GM10847 (cell line): Measurements from ENCODE around the gene PHF1.

Experiments
- POLR2A ChIP-seq: IDR thresholded peaks from 2 replicates; pipeline ENCODE4 v1.6.1; 2011; ENCODE audit not compliant: insufficient read length; ENCODE audit errors: extremely low read depth

The PHF1 gene

DNA sequence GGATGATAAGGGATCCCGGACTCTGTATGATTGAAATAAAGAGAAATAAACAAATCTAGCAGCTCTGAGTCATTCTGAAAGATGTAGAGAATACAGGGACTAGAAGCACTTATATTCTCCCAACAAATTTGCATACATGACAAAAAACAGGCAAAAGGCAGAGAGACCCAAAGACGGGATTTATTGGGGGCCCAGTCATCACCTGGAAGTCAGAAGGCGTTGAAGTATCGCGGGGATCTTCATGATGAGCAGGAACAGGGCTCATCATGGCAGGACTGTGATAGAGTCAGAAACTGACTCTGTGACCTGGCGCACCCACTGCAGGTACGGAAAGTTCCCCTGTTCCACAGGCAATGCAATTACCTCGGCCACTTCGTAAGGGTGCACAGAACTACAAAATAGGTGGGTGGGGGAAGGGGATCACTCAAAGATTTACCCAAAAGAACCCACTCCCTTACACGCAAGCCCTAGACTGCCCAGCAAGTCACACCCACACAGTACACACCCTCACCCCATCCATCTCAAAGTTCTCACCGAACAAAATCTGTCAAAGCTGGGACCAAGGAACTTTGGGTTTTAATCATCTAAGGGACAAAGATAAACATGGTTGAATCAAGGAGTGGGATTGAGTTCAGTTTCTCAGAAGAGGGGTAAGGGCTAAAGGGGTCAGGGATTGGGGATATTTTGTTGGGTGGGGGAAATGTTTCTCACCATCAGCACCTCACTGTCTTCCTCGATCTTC, 5.7 kb downstream of the PHF1 start:
- no peak for TF ChIP-seq POLR2A

DNA sequence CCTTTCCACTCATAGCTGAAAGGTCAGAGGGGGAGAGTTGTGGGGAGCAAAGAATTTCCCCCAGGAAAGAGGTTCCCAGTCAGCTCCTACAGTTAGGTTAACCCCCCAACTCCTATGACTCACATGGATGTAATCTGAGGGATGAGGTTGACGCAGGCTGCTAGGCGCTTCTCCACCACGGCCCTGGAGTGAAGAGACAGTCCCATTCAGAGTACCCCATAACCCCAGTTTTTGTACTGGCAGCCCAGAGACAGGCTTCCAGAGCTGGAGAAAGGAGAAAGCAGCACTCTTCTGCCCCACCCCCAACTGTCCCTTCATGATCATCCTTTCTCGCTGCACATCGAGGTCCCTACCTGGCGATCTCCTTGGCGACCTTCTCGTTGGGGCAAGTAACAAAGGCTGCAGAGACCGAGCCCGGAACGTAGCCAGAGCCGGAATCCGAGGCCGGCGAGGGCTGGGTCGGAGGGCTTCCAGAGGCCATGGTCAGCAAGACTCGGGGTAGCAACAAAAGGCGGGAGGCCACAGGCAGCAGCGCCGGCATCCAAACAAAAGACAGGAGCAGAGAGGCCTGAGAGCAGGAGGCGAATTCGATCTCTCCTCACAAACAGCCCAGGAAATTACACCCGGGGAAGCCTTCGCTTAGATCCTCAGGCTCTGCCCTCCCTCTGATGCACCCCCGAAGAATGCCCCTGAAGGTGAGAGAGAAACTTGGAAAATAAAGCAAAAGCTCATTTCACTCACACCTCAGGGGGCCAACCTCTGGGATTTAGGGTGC, 6.5 kb downstream of the PHF1 start:
- TF ChIP-seq POLR2A: no peak

DNA sequence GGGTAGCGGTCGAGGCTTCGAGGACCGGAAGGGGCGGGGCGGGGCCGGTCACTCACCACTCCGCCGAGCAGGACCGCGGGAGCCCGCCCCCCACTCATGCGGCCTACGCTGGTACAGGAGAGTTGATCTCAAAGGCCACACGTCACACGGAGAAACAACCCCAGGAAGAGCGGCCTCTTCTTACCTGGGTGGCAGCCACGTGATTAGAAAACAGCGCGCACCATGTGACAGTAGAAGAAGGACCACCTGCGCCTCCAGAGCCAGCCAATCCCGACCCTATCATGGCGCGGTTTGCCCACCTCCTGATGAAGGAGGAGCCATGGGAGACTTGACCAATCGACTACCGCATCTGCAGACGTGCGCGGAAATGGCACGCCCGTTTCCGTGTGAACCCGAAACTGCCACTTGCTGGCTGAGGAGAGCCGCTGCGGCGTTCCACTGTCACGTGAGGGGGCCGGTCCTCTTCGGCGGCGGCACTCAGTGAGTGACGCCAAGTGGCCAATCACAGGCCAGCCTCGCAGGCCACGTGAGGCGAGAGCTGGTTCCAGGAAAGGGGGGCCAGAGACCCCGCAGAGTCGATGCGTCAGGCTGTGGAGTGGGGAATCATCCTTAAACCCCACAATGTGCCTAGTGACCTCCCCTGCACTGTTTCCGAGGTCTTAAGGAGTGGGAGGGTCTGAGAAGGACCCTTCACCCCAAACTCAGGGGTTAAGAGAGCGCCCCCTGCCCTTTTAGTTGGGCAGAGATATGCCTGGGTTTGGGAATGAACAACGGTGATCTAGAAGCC, 7.3 kb downstream of the PHF1 start, which contains the start of gene CUTA:
CUTA (minus strand) TSS at position 205 of the 787 bp plus-strand sequence; CDS start at position 98, 107 bp downstream.
- TF ChIP-seq POLR2A: peak; percentile 52

DNA sequence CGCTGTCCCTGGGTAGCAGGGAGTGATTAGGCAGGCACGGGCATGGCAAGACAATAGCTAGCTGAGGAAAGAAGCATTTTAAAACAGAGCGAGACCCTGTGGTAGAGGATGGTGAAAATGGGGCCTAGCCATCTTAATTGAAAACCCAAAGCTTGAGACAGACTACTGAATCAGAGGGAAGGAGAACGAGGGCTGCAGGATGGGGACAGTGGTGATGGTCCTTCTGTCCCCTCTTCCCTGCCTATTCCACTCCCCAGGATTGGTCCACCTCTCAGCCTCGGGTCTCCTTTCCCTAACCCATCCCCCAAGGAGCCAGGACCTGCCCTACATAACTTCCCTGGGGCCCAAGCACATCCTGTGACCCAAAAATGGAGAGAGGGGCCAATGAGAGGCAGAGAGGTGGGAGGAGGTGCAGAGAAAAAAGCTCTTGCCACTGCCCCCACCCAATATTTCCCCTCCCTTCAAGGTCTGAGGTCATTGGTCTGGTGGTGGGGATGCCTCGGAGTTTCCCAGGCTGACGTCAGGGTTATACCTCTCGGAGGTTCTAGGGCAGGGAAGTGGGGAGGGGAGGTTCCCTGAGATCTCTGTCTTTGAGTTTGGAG, 8.0 kb downstream of the PHF1 start:
- TF ChIP-seq POLR2A: no peak

DNA sequence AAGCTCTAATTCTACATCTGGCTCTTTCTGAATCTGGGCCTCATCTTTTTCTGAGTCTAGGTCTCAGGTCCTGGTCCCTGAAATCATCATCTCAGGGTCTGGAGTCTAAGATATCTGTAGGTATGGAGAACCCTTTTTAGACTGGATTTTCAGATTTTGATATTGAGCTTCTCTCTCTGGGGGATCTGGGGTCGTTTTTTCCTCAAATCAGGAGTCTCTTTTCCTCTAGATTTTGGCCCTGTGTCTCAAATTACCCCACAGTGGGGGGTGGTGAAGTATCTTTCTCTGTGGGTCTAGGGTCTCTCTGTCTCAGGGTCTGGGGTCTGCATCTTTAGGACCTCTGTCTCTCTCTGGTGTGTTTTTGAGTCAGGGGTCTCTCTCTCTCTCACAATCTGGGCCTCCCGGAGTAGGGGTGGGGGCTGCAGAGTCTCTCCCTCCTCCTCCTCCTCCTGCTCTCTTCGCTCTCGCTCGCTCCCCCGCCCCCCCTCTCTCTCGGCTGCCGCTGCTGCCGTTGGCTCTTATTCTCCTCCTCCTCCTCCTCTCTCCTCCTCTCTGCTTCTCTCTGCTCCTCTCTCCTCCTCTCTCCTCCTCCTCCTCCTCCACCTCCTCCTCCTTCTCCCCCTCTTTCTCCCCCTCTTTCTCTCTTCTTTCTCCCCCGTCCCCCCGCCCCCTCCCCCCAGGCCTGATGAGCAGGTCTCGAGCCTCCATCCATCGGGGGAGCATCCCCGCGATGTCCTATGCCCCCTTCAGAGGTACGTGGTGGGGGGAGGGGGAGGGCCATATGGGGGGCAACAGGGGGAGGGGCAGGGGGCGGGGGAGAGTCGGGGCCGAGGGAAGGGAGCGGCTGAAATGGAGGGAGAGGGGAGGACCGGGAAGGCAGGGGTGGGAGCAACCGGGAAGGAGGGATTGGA, 9.0 kb downstream of the PHF1 start, which contains the start of gene SYNGAP1:
SYNGAP1 (plus strand) TSS at position 486 of the 911 bp plus-strand sequence; CDS start at position 686, 200 bp downstream.
- TF ChIP-seq POLR2A: no peak

DNA sequence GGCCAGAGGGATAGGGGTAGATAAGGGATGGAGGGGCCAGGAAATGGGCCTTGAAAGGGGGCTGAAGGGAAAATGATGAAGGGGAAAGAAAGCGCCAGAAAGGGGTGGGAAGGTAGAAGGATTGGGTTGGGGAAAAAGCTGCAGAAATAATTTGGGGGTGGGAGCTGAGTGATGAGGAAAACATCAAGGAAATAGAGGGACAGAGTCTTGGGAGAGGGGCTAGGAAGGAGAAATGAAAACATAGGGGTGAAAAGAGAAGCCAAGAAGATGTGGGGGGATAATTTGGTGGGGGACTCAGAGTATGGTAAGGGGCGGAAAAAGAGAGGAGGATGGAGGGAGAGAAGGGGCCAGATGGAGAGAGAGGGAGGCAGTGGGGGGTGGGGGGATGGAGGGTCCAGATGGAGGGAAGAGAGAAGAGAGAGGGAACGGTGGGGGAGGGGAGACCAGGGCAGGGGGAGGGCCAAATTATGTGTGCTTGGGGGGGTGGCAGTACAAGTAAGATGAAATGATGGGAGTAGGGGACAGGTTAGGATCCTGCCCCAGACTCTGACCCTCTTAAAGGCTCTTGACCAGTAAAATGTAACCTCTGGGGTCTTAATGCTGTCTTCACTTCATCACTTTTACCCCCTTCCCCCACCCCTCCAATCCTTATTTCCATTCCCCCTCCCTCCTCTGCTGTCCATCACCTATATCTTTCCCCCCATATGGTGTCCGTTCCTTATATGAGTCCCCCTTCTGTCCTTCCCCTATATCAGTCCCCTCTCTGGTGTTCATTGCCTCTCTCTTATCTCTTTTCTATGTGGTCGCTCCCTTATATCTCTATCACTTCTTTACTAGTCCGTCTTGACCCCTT, 9.9 kb downstream of the PHF1 start:
- no peak for TF ChIP-seq POLR2A

DNA sequence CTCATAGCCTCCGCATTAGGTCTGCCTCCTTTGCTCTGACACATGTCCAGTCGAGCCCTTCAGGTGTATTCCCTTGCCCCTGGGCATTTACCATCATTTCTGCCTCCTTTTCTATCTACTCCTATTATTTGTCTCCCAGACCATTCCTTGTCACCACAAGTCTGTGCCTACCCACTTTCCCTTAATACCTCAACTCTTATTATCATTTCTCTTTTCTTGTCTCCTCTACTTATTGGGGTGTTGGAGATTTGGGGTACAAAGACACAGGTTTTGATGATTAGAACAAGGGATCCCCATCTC, 10.5 kb downstream of the PHF1 start:
- TF ChIP-seq POLR2A: no peak

DNA sequence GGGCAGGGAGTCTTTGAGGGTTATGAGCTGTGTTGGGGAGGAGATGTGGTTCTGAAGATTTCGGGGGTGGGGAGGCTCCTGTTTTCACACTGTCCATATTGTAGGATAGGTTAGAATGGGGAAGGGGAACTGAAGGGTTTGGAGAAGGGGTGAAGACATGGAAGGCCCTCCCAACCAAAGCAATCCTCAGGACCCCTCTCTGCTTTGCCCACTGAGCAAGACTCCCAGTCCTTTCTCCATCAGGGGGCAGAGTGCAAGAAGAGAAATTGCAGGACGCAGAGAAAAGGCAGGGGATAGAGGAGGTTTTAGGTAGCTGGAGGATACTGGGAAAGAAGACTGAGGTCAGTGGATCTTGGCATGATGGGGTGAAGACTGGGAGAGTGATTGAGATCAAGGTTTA, 13.0 kb downstream of the PHF1 start:
- no peak for TF ChIP-seq POLR2A

DNA sequence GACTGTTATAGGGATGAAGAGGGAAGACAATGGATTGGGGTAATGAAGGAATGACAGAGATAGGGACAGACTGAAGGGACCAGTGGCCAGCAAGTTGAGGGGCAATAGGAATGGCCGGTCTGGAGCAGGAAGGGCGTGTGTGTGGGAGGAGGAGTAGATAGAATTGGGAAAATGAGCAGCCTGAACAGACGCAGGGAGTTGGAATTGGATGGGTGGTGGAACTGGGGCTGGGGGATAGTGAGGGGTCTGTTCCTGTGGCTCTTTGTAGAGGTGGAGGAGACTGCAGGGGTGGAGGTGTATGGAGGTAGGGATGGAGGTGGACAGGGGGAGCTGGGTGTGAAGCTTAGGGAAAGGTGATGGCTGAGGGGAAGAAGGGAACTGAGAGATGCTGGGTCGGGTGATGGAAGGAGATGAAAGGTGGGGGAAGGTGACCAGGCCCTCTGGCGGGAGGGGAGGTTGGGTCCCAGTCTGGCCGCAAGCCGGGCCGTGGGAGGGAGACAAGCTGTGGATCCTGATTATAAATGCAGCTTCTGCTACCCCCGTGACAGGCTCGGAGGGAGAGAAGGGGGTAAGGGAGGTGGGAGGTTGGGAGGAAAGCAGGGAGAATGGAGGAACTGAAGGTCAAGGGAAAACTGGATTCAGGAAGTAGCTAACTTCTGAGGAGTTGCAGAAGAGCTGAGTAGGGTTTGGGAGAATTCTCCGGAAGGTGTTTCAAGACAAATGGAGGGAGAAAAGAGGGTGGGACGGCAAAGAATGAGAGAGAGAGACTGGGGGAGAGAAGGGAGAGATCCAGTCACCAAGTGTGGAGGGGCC, 14.2 kb downstream of the PHF1 start:
- no peak for TF ChIP-seq POLR2A

DNA sequence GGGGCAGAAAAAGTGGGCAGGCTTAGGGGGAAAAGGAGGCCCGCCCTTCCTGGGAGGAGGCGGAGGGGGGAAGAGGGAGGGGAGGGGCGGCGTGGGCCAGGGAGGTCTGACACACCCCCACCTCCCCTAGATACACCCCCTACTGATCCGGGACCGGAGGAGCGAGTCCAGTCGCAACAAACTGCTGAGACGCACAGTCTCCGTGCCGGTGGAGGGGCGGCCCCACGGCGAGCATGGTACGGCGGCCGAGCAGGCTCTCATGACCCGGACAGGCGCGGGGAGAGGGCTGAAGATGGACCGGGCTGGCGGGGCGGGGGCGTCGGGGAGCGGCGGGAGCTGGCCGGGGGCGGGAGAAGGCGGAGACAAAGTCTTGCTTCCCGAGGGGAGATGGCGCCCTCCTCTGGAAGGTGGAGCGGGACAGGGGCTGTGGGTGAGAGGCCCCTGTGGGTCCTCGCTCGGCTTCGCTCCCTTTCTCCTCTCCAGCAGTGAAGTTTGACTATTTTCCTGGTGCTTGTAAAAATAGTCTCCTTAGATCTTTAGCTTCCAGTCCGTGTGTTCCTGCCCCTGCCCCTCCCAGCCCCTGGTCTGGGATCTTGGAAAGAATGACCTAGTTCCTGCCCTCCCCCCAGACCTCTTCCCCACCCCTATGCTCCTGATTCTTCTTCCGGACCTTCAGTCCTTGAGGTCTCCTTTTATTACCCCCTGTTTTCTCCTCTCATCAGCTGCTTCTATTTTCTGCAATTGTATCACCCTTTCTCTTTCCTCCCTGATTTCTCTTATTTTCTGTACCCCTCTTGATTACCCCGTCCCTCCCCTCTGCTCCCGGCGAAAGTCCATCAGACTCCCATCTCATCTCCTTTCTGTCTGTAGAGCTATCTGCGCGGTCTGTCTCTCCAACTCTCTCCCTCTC, 15.1 kb downstream of the PHF1 start:
- peak; percentile 64 for TF ChIP-seq POLR2A
